OCI-M2 (cell line): ENCODE results near the gene CLNK.

Experiments
- DNase-seq: peaks from one replicate; lab custom pipeline; 2025; ENCODE audit not compliant: unreplicated experiment; lab: John Stamatoyannopoulos, UW

Gene CLNK

DNA sequence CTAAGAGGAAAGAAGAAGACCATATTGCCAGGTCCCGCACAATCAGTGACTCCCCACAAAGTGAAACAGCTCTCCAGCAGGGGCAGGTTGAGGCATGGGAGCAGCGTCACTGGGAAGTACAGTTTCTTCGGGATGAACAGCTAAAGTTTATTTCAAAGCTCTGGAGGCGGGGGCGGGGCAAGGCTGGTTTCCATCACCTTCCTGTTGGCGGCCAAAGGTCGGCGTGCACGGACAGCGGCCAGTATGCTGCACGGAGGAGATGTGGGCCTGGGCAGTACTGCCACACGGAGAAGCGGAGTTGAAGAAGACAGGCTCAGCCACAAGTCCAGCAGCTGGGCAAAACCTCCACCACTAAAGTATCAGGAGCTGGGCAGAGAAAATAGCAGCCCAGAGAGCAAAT, 226.4 kb downstream of the CLNK start:
- no peak for DNase-seq

DNA sequence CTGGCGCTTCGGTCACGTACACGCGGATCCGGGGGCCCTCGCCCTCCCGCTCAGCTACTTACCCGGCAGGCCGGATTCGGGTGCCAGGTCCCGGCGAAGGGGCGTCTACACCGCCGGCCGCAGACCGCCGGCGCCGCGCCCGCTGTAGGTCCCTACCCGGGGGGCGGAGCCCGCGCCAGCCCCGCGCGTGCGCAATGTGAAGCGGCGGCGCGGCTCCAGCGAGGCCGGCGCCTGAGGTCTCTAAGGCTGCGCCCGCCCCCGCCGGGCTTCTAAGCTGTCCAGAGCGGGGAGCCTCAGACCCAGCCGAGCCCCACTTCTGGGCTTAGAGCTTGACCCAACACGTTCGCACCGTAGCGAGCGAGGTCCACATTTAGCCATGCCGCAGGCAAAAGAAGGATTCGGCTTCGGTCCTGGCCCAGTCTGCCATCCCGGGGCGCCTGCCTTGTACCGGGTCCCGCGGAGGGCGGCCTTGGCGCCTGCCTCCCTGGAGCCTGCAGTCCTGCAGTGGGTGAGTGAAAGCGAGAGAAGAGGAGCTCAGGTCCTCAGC, 227.2 kb downstream of the CLNK start, which contains the start of gene ZNF518B:
Gene ZNF518B (minus strand): TSS at position 172 of the 547 bp plus-strand sequence. CDS start 11,098 bp downstream, outside the sequence.
- DNase-seq, result no peak

DNA sequence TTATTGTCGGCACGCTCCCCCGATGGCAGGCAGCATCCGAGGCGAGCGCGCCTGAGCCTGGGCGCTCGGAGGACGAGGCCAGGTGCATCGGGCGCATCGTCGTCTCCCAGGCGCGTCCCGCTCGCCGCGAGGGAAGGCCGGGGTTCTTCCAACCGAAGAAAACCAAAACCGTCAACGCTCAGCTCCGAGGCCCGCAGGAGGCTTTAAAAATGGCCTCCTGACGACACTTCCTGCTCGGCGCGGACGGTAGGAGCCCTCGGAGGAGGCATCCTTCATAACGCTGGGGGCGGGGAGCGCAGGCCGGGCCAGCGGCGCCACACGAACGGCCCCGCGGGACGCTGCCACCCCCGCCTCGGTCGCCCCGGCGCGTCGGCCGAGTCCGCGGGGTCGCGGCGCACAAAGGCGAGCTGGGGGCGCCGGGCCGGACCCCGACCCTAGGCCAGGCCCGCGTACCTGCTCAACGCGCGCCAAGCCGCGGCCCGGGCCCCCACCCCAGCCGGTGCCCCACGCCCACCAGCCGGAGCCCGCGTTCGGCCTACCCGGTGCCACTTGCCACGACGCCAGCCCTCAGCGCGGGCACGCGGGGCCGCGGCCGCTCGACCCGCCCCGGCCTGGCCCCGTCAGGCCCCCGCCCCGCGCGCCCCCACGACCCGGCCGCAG, 227.8 kb downstream of the CLNK start:
- DNase-seq, result no peak

DNA sequence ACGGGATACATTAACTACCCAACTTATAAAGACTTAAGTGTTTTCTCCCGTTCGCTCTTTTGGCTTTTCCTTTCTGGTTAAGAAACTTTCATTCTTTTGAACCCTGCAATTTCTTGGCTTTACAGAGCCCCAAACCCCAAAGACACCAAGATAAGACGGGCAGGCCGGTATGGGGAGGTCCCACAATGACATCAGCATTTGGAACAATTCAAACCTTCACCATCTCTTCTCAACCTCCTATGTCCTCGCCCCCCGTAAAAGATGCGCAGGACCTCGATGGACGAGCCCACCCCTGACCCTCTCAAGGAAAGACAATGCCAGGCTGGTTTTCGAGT, 228.3 kb downstream of the CLNK start:
- no peak for DNase-seq

DNA sequence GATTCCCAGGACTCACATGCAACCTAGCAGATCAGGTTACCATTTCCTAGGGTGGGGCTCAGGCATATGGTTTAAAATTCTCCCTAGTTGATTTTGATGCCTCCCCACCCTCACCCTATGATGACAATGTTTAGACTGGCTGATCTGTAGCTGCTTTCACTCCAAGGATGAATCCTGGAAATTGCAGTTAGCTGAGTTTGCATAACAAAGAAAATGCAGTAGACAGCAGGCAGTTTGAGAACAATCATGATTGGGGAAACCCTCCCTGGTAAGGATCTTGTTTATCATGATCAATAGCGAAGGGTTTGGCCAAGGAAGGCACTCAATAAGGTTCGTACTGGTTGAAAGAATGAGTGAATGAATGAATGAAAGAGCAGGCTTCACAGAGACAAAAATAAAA, 229.4 kb downstream of the CLNK start:
- DNase-seq, result no peak

DNA sequence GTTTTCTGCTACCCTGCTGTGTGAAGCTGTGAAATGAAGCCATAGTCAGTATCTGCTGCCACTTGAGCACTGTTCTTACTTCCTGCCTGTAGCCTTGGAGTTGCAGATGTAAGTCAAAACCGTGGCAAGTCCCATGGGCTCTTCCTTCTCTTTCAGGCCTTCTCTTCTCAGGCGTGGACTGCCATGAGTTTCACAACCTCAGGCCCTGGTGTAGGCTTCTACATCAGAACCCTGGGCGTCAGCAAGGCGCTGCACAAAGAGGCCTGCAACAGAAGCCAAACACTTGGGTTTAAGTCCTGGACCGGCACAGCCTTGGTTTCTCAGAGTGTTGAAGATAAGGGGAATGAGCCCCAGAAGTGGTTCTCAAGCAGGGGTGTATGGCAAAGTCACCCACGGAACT, 229.8 kb downstream of the CLNK start:
- no peak for DNase-seq

DNA sequence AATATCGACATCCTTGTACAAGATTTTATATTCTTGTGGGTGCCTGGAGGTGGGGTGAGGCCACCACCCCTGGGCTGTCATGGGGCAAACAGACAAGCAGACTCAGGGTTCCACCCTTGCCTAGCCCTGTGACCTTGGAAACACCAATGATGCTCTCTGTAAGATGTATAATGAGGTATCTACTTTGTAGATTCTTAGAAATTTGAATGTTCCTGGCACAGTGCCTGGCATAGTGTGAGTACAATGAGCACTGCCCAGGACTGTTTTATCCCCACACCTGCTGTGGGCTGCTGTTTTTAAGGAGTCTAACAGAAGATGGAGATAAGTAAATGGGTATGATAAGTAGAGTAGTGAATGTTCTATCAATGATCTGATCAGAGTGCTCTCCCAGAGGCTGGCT, 230.4 kb downstream of the CLNK start:
- DNase-seq, result no peak

DNA sequence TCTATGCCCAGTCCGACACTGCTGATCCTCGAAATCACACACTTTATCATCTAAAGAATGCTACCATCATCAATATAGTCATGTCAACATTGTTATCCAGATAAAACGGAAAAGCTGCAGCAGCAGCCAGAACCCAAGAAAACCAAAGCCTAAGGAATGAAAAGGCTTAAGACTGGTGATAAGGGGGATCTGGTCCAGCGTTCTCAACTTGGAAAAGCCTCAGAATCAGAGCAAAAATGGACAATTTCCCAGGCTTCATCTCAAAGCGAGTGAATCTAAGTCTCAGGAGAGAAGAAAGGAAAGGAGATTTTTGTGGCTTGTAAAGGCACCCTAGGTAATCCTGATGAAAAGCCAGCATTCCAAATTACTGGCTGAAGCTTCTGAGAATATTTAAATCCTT, 235.6 kb downstream of the CLNK start:
- no peak for DNase-seq

DNA sequence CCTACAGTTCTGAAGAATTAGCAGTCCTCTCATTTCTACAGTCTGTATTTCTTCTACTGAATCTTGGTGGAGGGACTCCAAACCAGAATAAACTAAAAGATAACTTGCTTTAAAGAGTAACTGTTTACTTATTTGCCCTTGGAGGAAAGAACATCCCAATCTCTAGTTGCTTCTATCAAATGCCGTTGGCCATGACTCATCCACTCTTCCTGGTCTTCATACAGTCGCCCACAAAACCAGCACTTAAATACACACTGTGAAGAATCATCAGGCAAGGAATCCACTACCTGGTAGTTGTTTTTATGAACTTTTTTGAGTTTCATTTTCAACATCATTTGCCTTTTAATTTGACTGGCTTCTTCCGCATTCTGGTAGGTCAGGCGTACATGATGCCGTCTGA, 241.6 kb downstream of the CLNK start:
- no peak for DNase-seq

DNA sequence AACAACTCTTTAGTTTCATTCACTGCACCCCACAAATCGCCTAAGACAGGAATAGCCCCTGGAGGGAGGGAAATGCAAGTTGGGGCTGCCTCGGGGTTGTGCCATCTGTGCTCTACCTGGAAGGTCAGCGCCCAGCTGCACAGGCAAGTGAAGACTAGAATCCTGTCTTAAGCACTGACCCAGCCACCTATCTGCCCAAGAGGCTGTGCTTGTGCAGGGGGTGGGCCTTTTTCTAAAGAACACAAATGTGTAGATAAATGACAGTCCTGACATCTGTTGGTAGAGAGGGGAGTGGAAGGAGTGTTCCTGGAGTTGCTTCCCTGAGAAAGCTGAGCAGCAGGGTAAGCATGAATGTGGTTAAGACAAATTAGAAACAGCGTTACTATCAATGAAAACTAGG, 243.1 kb downstream of the CLNK start:
- no peak for DNase-seq

DNA sequence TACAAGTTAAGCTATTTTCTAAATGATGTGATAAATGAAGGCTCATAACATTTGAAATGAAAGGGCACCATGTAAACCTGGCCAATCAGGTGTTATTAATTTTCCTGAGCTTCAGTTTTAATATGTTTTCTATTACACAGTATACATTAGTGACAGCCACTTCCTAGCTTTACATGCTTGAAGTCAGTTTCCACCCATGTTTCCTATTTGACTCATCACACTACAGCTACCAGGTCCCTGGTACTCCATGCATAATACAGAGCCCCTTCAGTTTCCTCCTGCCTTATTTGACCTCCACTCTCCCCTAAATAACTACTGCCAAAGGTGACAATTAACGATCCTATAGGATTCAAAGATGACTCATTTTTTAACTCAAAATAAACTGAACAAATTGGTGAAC, 245.6 kb downstream of the CLNK start:
- DNase-seq, result no peak

DNA sequence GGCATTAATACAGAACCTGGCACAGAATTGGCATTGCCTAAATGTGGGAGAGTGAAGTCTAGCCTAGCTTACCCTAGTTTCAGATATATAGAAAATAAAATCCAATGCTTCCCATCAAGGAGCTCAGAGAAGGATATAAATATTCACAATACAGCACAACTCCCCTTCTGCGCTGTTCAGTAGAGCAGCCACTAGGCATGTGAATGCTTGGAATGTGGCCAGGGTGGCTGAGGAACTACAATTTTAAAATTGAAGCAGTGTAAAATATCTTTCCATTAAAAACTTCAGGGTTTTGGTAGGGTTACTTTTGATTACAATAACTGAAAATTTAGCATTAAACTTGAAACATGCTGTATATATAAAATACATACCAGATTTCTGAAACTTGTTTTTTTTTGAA, 246.8 kb downstream of the CLNK start:
- DNase-seq, result no peak
